WERI-Rb-1 (cell line): ENCODE measurements around the gene HCN4.

ENCODE experiments used
- DNase-seq: peaks from one replicate; pipeline ENCODE4 v3.0.0-alpha.2; 2020
- H3K27ac ChIP-seq: fragments of 250-450 bp; sonication (Bioruptor Pico); 2 replicates; pipeline ENCODE4 v1.5.1; 2020; ENCODE audit warnings: mild to moderate bottlenecking, moderate library complexity
- H3K27me3 ChIP-seq: fragments of 250-450 bp; sonication (Bioruptor Pico); 2 replicates; pipeline ENCODE4 v1.5.1; 2021; ENCODE audit warnings: mild to moderate bottlenecking, low read depth, moderate library complexity; ENCODE audit not compliant: insufficient read depth, severe bottlenecking
- H3K36me3 ChIP-seq: fragments of 250-450 bp; sonication (Bioruptor Pico); 2 replicates; pipeline ENCODE4 v1.5.1; 2020; ENCODE audit warnings: mild to moderate bottlenecking, moderate library complexity
- H3K4me3 ChIP-seq: 2 replicates; pipeline ENCODE4 v1.5.1; 2011; ENCODE audit warnings: low read depth, mild to moderate bottlenecking, control low read depth, low read length
- H3K9me3 ChIP-seq: fragments of 250-450 bp; sonication (Bioruptor Pico); 2 replicates; pipeline ENCODE4 v1.5.1; 2021; ENCODE audit warnings: mild to moderate bottlenecking, moderate library complexity; ENCODE audit not compliant: severe bottlenecking
- CTCF ChIP-seq: IDR thresholded peaks from 2 replicates; pipeline ENCODE4 v1.5.1; 2011; ENCODE audit warnings: low read depth, mild to moderate bottlenecking, control low read depth, inconsistent platforms, low read length

HCN4 gene

GRCh38 chr15:73353734-73354133 lies 15.0 kb downstream of the HCN4 start:
- no peak for TF ChIP-seq CTCF
- Histone ChIP-seq H3K36me3 (no peaks in the 10 kb centered on the region), H3K4me3 (no peak overlapping the region), H3K9me3 (no peaks in the 10 kb centered on the region), H3K27ac (no peak overlapping the region), H3K27me3 (no peaks in the 10 kb centered on the region)
- no peak for DNase-seq

- TF ChIP-seq CTCF, result no peak
- Histone ChIP-seq H3K27ac (no peak overlapping the region), H3K27me3 (no peaks in the 10 kb centered on the region), H3K4me3 (no peak overlapping the region), H3K9me3 (no peaks in the 10 kb centered on the region), H3K36me3 (no peaks in the 10 kb centered on the region)
- DNase-seq, result no peak
Observed at GRCh38 chr15:73352082-73352481, 16.7 kb downstream of the HCN4 start.

- no peak for DNase-seq
- Histone ChIP-seq H3K9me3 (no peaks in the 10 kb centered on the region), H3K36me3 (no peaks in the 10 kb centered on the region), H3K27me3 (no peaks in the 10 kb centered on the region), H3K4me3 (no peak overlapping the region), H3K27ac (no peak overlapping the region)
- TF ChIP-seq CTCF, result no peak
Observed at GRCh38 chr15:73349191-73349590, 19.6 kb downstream of the HCN4 start.

- DNase-seq, result no peak
- H3K27me3 ChIP-seq, result no peaks in the 10 kb centered on the region
Observed at GRCh38 chr15:73346735-73347312, 21.9 kb downstream of the HCN4 start.

GRCh38 chr15:73345658-73346057 lies 23.1 kb downstream of the HCN4 start:
- Histone ChIP-seq H3K4me3 (no peak overlapping the region), H3K27me3 (no peaks in the 10 kb centered on the region), H3K9me3 (peaks cover 4% of the 10 kb centered on the region), H3K27ac (no peak overlapping the region), H3K36me3 (no peaks in the 10 kb centered on the region; the same call in 1 of the 2 replicates)
- no peak for TF ChIP-seq CTCF
- no peak for DNase-seq

More at GRCh38 chr15:73346735-73347312, 21.9 kb downstream of the HCN4 start:
- TF ChIP-seq CTCF, result no peak
- Histone ChIP-seq H3K9me3 (peaks cover 4% of the 10 kb centered on the region), H3K36me3 (no peaks in the 10 kb centered on the region; the same call in 1 of the 2 replicates), H3K4me3 (no peak overlapping the region), H3K27ac (no peak overlapping the region)

GRCh38 chr15:73344056-73344455 lies 24.7 kb downstream of the HCN4 start:
- H3K36me3 ChIP-seq, result no peaks in the 10 kb centered on the region; the same call in 1 of the 2 replicates
- H3K27ac ChIP-seq, result no peak overlapping the region
- no peak for TF ChIP-seq CTCF
- H3K9me3 ChIP-seq, result peaks cover 4% of the 10 kb centered on the region
- no peak for DNase-seq
- H3K27me3 ChIP-seq, result no peaks in the 10 kb centered on the region
- no peak overlapping the region for H3K4me3 ChIP-seq
